Fibroblast of skin of left biceps (primary cell): ENCODE measurements around the gene IFI16.

ENCODE experiments used
- DNase-seq, 2 experiments: peaks; one replicate each; pipeline ENCODE4 v3.0.0-alpha.2; 2013; ENCODE audit warnings: low read depth in 2 of 2

Gene IFI16

DNA sequence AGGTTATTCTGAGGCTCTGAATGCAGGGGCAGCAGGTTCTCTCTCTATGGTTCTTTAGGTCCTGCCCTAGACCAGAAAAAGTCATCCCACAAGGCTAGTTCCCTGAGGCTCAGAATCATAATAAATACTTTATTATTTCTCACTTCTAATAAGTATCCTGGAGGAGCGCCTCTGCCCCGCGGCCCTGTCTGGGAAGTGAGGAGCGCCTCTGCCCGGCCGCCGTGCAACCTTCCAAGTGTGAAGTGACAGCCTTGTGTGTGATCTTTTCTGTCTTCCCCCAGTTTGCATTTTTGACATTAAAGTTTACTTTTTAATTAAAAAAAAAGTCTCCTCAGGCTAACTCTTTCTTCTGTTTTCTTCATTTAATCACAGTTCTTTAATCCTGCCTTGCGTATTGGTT is 55.4 kb downstream of the IFI16 start:
- no peak for DNase-seq

DNA sequence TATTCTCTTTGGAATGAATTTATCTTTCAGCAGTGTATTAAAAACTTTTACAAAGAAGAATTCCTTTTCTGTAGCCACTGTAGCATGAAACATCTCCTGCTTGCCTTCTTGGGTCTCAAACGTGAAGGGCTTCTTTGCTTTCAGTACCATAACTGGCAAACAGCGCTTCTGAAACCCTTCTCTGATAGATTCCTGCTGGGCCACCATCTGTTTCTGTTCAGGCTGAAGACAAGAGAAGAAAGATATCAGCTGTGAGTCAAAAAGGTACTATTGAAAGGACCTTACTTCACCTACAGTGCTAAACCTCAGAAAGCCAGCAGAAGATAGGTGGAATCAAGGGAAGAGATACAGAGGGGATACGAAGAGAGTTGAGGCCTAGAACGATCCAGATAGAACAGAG is 56.4 kb downstream of the IFI16 start:
- DNase-seq = no peak

DNA sequence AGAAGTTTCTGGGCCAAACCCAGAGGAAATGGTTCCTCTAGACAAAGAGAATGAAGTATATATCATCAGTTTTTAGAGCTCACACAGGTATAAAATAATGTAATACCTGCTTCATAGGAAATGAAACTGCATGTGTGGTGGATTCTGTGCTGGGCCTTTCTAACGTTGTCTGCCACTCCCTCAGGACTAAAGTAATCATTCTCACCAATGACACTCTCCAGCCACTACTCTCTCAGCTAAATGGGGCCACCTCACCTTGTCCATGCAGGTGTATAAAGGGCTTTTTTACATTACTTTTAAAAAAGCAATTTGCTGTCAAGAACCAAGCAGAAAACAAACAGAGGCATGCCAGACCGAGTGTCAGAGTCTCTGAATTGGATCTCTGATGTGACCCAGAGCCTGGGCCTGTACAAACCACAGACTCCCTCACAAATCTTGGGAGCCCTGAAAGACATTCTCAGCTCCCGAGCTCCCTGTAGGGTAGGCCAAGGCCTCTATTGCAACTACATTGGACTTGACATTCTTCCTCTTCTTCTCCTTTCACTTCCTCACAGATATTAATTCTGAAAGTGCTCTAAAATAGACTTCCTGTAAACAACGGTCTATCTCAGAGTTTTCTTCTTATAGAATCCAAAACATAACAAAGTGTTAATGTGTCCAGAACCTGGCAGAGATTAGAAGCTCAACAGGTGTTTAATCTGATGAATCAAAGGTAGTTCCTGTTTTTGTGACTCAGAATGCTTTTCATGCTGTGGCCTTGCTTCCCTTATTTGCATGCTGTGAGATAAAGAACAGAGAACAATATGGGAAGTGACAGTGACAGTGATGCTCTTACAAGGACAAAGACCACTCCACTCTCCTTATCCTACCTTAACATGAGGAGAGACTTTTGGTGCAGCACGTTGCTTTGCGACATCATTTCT is 58.3 kb downstream of the IFI16 start:
- DNase-seq = no peak

DNA sequence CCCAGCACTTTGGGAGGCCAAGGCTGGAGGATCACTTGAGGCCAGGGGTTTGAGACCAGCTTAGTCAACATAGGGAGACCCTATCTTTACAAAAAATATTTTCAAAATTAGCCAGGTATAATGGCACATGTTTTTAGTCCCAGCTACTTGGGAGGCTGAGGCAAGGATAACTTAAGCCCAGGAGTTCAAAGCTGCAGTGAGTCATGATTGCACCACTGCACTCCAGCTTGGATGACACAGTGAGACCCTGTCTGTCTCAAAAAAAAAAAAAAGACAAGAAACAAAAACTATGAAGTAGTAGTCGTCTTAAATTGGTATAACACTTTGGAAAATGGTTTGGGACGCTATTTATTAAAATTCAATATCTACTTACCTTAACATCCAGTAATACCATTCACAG is 59.2 kb downstream of the IFI16 start:
- DNase-seq = no peak

DNA sequence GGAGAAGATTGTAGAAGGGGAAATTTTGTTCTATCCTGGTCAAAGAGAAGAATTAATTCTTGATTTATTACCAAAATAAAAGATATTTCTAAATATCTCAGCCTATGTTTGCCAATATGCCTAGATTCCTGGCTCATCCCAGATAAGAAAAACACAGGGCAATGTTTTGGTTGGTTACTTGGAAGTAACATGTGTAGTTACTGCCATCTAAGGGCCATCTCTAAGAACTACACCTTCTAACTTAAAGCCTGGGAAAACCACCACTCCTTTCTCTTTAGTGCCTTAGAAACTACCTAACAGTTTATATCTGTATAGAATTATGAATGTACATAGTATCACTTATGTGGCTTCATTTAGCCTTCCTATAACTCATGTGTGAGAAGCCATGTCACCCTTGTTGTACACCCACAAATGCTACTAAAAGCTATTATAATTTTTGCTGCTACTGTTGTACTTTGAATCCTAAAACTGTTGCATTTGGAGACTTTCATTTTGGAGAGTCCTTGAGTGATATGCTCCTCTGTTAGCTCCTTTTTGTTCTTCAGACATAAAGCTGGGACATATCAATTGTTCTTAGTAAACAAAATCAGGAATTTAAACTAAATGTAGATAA is 62.4 kb downstream of the IFI16 start:
- no peak for DNase-seq

DNA sequence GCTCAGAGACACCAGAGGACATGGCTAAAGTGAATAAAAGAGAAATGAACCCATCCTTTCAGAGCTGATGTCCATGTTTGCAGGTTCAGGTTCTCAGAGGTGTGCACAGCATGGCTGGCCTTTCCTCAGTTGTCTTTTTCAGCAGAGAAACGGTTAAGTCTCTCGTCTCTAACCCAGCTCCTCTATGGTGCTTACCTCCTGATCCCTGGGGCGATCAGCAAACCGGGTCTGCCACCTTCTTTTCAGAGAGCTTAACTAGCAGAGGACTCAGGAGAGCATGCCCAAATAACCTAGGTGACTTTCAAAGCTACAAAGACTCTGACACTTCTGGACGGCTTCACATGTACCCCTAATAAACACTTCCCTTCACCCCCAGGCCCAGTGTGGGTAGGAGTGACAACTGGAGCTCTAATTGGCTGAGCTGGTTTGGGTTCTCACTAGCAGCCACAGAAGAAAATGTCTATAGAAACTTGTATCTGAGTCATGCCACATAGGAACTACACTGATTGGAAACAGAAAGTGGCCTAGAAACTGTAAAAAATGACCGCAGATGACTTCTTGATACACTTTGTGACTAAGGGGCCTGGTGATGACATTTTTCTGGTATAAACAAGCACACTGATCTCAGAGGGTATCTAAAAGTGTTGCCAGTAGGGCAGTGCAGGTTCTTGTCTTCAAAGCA is 66.9 kb downstream of the IFI16 start, which contains the start of gene AIM2:
TSS of gene AIM2 (minus strand) at position 329 of the 682 bp plus-strand sequence. CDS start 3,267 bp downstream, outside the sequence.
- DNase-seq = no peak

DNA sequence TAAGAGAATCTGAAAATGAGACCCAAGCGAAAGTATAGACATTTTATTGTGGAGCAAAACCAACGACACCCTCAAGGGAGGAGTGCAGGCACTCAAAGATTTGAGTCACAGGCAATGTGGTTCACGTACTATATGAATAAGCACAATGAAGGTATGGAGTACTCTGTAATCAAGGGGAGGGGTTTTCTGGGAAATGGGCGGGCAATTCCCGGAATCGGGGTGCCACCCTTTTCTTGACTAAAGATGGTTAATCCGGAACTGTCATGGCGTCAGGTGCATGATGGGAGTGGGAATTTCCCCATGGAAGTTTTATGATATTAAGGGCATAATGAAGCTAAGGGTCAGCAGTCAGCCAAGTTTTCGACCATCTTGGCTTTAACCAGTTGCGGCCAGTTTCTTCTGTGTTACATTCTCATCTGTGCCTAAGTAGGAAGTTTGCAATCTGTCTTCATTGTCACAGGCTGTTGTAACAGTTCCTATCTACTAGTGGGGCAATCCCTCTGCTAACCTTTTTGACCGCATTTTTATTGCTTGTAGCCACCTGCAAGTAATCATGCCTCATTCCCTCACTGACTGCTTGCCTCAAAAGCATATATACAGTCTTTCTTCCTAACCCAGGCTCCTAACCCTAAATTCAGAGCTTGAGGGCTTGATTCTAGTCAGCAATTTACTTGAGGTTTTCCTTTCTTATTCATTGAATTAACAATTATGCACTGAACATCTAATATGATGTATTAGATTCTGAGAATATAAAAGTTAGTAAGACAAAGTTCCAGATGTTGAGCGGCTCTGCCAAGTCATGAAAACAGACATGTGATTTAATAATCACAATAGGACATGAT is 67.6 kb downstream of the IFI16 start:
- DNase-seq = no peak

DNA sequence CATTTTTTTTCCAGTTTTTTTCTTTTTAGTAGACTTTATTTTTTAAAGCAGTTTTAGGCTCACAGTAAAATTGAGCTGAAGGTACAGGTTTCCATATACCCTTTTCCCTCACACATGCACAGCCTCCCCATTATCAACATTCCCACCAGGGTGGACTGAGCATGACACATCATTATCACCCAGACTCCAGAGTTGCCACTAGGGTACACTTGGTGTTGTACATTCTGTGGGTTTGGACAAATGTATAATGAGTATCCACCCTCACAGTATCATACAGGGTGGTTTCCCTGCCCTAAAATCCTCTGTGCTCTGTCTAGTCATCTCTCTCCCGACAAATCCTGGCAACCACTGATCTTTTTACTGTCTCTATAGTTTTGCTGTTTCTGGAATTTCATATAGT is 69.8 kb downstream of the IFI16 start:
- no peak for DNase-seq

DNA sequence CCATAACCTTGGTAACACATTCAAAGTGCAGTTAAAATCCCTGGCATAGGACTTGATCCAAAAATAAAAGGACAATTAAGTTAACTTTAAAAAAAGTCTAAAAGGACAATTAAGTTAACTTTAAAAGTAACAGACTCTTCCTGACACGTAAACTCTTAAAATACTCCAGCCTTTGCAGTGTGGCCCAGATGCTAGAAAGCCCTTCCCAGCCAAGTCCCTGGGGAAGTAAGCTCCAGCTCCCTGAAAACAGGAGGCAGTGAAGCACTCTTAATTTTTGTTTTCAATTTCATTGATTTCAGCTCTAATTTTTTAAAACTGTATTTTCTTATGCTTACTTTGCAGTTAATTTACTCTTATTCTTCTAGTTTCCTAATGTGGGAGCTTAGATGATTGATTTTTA is 71.9 kb downstream of the IFI16 start:
- DNase-seq = no peak

DNA sequence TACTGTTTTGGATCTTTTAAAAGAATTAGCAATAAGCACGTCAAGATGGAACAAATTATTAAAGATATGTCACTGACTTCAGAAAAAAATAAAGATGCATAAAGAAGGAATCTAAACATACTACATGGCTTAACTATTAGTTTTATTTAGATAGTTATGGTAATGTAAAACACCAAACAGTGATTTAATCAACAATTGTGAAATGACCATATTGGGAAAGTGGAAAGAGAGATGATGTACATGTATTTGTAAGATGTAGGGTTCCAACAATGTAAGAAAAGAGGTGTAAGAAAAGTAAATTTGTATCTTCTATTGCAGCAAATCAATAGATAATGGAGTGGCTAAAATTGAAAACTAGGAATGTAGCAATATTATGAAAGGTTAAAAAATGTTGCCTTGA is 73.3 kb downstream of the IFI16 start:
- DNase-seq = no peak

DNA sequence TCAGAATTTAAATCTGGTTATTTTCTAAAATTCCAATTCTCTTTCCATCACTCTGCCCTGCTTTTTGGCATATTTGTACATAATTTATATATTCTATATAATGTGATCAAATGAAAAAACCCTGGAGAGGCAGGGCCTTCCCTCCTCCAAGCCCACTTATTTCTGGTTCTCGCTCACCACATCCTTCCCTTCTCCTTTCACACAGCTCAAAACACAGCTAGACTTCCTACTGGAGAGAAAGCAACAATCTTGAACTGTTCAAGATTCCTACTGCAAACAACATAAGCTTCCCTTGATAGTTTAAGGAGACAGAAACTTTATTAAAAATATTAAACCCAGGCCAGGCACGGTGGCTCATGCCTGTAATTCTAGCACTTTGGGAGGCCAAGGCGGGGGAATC is 74.4 kb downstream of the IFI16 start:
- no peak for DNase-seq

DNA sequence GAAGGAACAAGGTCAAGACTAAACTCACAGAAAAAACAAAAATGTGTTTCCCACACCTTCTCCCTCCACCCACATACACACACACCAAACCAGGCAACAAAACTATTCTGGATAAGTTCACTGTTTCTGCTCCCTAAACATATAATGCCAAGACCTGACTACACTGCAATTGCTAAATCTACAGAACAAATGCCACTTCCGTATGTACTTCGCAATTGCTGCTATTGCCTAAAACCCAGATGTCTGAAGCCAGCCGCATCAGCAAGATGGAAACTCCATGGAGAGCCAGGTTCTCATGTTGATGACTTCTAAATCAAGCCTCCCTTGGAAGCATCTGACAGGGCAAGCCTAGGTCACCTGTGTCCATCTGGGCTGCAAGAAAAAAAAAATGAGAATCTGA is 75.2 kb downstream of the IFI16 start:
- no peak for DNase-seq

DNA sequence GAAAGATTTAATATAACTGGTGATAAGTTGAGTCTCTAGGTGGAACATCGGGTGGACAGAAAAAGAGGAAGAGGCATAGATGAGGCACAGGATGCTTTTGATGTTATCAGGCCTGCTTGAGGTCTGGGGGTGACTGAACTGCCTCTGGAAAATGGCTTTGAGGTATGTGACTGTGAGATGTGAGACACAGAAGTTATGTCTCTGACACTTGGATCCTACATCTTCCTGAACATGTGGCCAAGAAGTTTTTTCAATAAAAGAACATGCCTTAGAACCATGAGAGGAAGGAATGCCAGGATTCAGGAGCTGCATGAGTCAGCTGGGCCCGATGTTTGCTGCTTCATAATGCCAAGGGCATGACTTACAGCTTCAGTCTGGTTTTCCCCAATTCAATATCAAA is 78.3 kb downstream of the IFI16 start:
- peak; percentile 64 to 65 for DNase-seq

DNA sequence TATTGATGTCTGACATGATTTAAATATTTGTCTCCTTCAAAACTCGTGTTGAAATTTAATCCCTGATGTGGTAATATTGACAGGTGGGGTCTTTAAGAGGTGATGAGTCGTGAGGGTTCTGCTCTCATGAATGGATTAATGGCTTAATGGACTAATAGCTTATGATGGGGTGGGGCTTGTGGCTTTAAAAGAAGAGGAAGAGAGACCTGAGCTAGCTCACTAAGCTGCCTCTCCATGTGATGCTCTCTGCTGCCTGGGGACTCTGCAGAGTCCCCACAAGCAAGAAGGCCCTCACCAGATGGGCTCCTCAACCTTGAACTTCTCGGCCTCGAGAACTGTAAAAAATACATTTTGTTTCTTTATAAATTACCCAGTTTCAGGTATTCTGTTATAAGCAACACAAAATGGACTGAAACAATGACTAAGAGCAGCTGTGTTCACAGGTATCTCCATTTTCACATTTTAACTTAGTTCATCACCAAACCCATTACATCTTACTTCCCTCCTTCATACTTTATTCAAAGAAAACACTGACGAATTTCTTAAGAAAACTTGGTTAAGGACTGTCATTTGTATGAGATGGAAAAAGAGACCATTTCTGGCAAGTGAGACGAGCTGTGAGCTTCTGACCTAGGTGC is 79.0 kb downstream of the IFI16 start:
- DNase-seq = no peak

DNA sequence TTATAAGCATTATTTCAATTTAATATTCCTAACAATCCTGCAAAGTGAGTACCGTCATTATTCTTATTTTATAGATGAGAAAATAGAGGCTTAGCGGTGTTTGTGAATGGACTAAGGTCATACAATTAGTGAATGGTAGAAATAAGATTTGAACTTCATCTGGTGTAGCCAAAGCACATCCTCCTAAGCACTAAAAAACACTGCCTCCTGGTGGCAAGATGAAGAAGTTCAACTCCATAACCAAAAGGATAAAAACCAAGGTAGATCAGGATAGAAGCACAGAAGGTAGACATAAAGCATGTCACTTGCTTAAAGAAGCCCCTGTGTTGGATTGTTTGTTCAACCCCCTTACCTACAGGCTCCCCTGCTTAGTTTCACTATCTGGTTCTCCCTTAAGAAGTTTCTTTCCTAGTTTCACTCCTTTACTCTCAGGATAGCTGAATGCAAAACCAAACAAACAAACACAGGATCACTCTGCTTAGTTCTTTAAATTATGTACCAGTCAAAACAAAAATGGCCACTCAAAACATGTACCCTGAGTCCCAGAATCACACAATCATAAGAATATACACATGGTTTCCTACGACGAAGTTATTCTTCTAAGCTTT is 79.6 kb downstream of the IFI16 start:
- no peak for DNase-seq

DNA sequence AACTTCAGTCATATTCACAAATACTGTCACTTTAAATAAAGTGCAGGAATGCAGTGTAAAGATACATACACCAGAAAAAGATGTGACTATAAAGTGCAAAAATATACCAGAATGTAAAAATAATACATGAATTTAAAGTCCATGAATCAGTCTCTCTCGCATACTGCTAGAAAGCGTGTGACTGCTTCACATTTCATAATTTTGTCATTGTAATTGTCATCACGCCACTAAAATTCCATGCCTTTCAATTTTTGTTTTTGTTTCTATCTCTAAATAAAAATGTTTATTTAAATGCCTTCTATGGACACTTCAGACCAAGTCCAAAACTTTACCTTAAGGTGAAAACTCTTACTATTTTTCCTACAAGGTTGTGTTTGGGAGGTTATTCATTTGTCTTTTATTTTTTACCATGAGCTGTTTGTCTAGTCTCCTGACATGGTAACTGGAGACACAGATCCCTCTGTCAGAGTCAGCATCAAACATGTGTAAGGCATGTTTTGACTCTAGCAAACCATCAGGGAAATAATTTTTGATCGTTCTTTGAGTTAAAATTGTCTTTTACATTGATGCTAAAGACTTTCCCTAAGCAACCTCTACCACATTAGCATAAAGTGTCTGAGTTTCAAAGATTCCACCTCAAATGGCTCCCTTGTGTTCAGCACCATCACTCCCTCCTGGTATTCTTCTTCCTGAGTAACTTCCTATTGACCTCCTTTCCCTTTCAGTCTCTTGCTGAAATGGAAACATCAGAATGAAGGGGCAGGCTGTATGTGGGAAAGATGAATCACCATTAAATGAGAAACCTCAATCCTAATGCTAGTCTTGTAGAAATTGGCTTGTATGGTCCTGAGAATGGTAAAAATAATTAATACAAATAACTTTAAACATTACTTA is 80.8 kb downstream of the IFI16 start:
- no peak for DNase-seq

DNA sequence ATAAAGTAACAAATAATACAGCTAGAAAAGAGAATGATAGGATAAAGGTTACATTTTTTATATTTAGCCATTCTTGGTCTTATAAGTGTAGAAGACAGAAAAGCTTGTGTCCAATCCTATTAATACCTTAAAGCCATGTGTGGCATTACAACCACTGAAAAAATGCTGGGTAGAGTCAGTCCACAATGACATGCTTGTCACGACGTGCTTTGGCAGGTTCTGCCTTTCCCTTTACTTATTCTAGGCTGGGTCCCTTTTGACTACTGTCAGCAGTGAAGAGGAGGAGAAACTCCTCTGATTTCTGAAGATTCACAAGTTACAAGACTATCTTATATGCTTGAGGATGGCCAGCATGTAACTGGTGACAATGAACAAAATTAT is 81.5 kb downstream of the IFI16 start:
- DNase-seq = no peak

DNA sequence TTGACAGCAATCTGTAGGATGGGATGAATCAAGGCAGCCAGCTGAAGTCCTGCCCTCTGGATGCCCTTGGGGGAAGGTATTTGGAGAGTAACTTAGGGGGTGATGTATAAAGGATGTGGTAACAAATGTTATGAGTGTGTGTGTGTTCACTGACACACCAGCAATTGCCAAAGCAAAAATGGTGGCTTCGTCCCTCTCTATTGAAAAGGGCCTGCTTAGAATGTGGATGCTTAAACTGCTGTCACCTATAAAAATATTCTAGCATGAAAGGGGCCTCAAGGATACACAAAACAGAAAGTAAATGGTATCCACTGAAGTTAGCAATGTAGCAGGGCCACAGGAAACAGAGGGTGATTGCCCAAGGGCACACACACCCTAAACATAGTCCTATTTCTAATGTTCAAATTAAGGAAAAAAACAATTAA is 81.9 kb downstream of the IFI16 start:
- DNase-seq = no peak

DNA sequence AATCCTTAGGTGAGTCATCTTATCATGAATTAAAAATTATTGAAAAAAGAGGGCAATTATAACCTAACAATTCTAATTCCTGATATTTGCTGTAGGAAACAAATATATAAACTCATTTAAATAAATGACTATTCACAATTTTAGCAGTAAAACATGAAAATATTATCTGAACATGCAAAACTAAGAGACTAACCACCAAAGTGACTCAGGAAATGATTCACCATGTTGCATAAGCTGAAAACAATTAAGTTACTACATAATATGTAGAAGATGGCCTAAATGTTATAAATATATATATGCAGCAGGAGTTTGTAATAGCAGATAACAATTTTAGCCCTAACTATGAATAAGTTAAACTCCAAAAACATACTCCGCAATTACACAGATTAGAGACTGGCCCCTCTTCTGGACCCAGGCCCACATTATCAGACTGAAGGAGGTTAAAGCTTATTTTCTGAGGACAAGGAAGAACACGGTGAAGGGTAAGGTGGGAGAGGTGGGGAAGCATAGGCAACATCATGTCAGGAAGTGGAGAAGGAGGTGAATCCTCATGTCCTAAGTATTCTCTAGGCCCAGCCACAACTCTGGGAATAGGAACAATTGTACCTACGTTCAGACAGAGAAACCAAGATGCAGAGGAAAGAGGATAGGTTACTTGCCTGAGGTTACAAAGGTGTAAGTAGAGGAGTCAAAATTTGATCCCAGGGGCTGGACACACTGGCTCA is 82.5 kb downstream of the IFI16 start:
- DNase-seq = no peak
